ENCODE results near the gene MASP1.

DNA sequence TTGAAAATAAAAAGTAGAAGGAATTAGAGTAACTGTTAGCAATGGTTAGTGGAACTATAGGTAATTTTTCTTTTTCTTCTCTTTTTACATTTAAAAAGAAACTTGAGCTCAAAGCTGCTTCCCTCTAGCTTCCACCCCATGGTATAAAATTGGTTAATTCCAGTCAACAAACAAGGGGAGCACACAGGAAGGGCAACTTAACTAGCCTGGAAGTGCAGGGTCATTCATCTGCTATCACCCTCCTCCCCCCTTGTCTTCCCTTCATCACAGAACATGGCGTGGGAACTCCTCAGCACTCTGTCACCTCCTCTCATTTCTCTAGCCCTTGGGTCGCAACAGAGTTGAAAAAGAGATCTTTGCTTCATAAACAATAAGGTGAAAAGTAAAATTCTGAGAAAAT is 20.0 kb downstream of the MASP1 start:
- no peak for TF ChIP-seq GATA3 (IDR thresholded peaks at IDR 0.05; ENCODE audit: low read depth, low read length)
- TF ChIP-seq GATA2 (IDR thresholded peaks at IDR 0.05; ENCODE audit: low read depth, low read length), result no peak

Data from SH-SY5Y (cell line).